ENCODE results near the gene DMPK. TPM values are rescaled to one million over a fixed set of nuclear protein-coding genes. Genes with fewer than 3 reads are reported as not detected.

Gene DMPK
- total RNA-seq, 1 donor from 2014 or later = 16.9 TPM

GRCh38 chr19:45774765-45775164 lies 7.5 kb downstream of the DMPK start:
- peaks cover 17% of the 10 kb centered on the region for H3K4me1 Mint-ChIP-seq
- H3K27ac Mint-ChIP-seq = no peak overlapping the region
- peaks cover 3% of the 10 kb centered on the region for H3K36me3 Mint-ChIP-seq (ENCODE audit: low read depth)
- no peak overlapping the region for H3K4me3 Mint-ChIP-seq
- H3K9me3 Mint-ChIP-seq = no peaks in the 10 kb centered on the region
- peaks cover 23% of the 10 kb centered on the region for H3K27me3 Mint-ChIP-seq
- no peak for DNase-seq
- intact Hi-C loops (cut with micrococcal nuclease) = no loop called here

- intact Hi-C loops (cut with micrococcal nuclease) = no loop called here
- H3K27me3 Mint-ChIP-seq = peaks cover 19% of the 10 kb centered on the region
- peaks cover 12% of the 10 kb centered on the region for H3K4me1 Mint-ChIP-seq
- H3K9me3 Mint-ChIP-seq = no peaks in the 10 kb centered on the region
- DNase-seq = no peak
- H3K4me3 Mint-ChIP-seq = no peak overlapping the region
- H3K27ac Mint-ChIP-seq = no peak overlapping the region
- H3K36me3 Mint-ChIP-seq (ENCODE audit: low read depth) = peaks cover 1% of the 10 kb centered on the region
These were observed 8.9 kb downstream of the DMPK start for GRCh38 chr19:45773384-45773783.

- H3K27ac Mint-ChIP-seq = no peak overlapping the region
- peaks cover 12% of the 10 kb centered on the region for H3K4me1 Mint-ChIP-seq
- intact Hi-C loops (cut with micrococcal nuclease) = no loop called here
- H3K4me3 Mint-ChIP-seq = no peak overlapping the region
- no peaks in the 10 kb centered on the region for H3K9me3 Mint-ChIP-seq
- H3K27me3 Mint-ChIP-seq = peaks cover 19% of the 10 kb centered on the region
- peaks cover 1% of the 10 kb centered on the region for H3K36me3 Mint-ChIP-seq (ENCODE audit: low read depth)
- DNase-seq = no peak
These were observed 9.4 kb downstream of the DMPK start for GRCh38 chr19:45772912-45773311.

- H3K27ac Mint-ChIP-seq = no peak overlapping the region
These were observed 10.0 kb downstream of the DMPK start for GRCh38 chr19:45772130-45772840.

GRCh38 chr19:45771311-45771933 lies 10.9 kb downstream of the DMPK start:
- Mint-ChIP-seq H3K36me3 (ENCODE audit: low read depth) (no peaks in the 10 kb centered on the region), H3K4me3 (peak overlapping the region; percentile 59), H3K27ac (no peak overlapping the region), H3K4me1 (peaks cover 12% of the 10 kb centered on the region), H3K27me3 (peaks cover 20% of the 10 kb centered on the region), H3K9me3 (no peaks in the 10 kb centered on the region)
- no peak for DNase-seq
- intact Hi-C loops (cut with micrococcal nuclease) = no loop called here

More at GRCh38 chr19:45772130-45772840, 10.0 kb downstream of the DMPK start:
- no peak overlapping the region for H3K4me3 Mint-ChIP-seq
- H3K4me1 Mint-ChIP-seq = peaks cover 12% of the 10 kb centered on the region
- no peak for DNase-seq
- no peaks in the 10 kb centered on the region for H3K9me3 Mint-ChIP-seq
- peaks cover 21% of the 10 kb centered on the region for H3K27me3 Mint-ChIP-seq
- H3K36me3 Mint-ChIP-seq (ENCODE audit: low read depth) = peaks cover 1% of the 10 kb centered on the region
- intact Hi-C loops (cut with micrococcal nuclease) = no loop called here

- peak; percentile 97 for DNase-seq
- Mint-ChIP-seq H3K4me1 (peaks cover 12% of the 10 kb centered on the region), H3K9me3 (no peaks in the 10 kb centered on the region), H3K27me3 (peaks cover 20% of the 10 kb centered on the region), H3K36me3 (ENCODE audit: low read depth) (no peaks in the 10 kb centered on the region), H3K27ac (peak overlapping the region; percentile 56), H3K4me3 (peak overlapping the region; percentile 93)
- intact Hi-C loops (cut with micrococcal nuclease) = loop anchor here (1.0 kb wide), 3 partner anchors 9 to 29 kb away; partner anchors contain the start of gene DMWD
These were observed 11.8 kb downstream of the DMPK start for GRCh38 chr19:45770192-45771101.

- peaks cover 21% of the 10 kb centered on the region for H3K27me3 Mint-ChIP-seq
- intact Hi-C loops (cut with micrococcal nuclease) = loop anchor here (1.0 to 2.0 kb wide), 7 partner anchors 9 to 132 kb away; partner anchors contain the start of genes DMWD, FBXO46, IRF2BP1 and MYPOP
- H3K36me3 Mint-ChIP-seq (ENCODE audit: low read depth) = no peaks in the 10 kb centered on the region
- H3K9me3 Mint-ChIP-seq = no peaks in the 10 kb centered on the region
- DNase-seq = peak; percentile 87
- H3K4me1 Mint-ChIP-seq = peaks cover 12% of the 10 kb centered on the region
- peak overlapping the region; percentile 86 for H3K27ac Mint-ChIP-seq
- peak overlapping the region; percentile 93 for H3K4me3 Mint-ChIP-seq
These were observed 12.5 kb downstream of the DMPK start for GRCh38 chr19:45769821-45770191.

- Mint-ChIP-seq H3K9me3 (no peaks in the 10 kb centered on the region), H3K27ac (peak within 1 kb of the TSS; percentile 86), H3K27me3 (peaks cover 25% of the 10 kb centered on the region), H3K4me1 (peaks cover 12% of the 10 kb centered on the region), H3K4me3 (peak within 1 kb of the TSS; percentile 93), H3K36me3 (ENCODE audit: low read depth) (no peaks in the 10 kb centered on the region)
- intact Hi-C loops (cut with micrococcal nuclease) = loop anchor here (1.0 to 2.0 kb wide), 4 partner anchors 38 to 133 kb away; partner anchors contain the start of genes FBXO46, IRF2BP1, MYPOP and QPCTL
- DNase-seq = peak; percentile 99
These were observed 13.1 kb downstream of the DMPK start, which contains the start of gene SIX5 for GRCh38 chr19:45768984-45769782. Gene SIX5, minus strand, starts transcription at chr19:45769252. Its CDS starts 408 bp downstream, at chr19:45768844.

- H3K27ac Mint-ChIP-seq = peak overlapping the region; percentile 86
- no peaks in the 10 kb centered on the region for H3K9me3 Mint-ChIP-seq
- no peak for DNase-seq
- no peaks in the 10 kb centered on the region for H3K36me3 Mint-ChIP-seq (ENCODE audit: low read depth)
- intact Hi-C loops (cut with micrococcal nuclease) = loop anchor here (2.0 kb wide), 1 partner anchor 38 kb away; the partner anchor contains the start of gene FBXO46
- H3K27me3 Mint-ChIP-seq = peaks cover 25% of the 10 kb centered on the region
- peaks cover 12% of the 10 kb centered on the region for H3K4me1 Mint-ChIP-seq
- H3K4me3 Mint-ChIP-seq = peak overlapping the region; percentile 93
These were observed 13.7 kb downstream of the DMPK start for GRCh38 chr19:45768655-45768983.

- DNase-seq = peak; percentile 81
- intact Hi-C loops (cut with micrococcal nuclease) = loop anchor here (2.0 kb wide), 1 partner anchor 37 kb away; the partner anchor contains the start of gene FBXO46
- Mint-ChIP-seq H3K4me1 (peaks cover 12% of the 10 kb centered on the region), H3K9me3 (no peaks in the 10 kb centered on the region), H3K27me3 (peaks cover 25% of the 10 kb centered on the region), H3K36me3 (ENCODE audit: low read depth) (no peaks in the 10 kb centered on the region), H3K27ac (no peak overlapping the region), H3K4me3 (peak overlapping the region; percentile 75)
These were observed 14.2 kb downstream of the DMPK start for GRCh38 chr19:45767881-45768654.

GRCh38 chr19:45767410-45767880 lies 14.8 kb downstream of the DMPK start:
- Mint-ChIP-seq H3K27me3 (peaks cover 25% of the 10 kb centered on the region), H3K4me3 (peak overlapping the region; percentile 62), H3K27ac (no peak overlapping the region), H3K9me3 (no peaks in the 10 kb centered on the region), H3K4me1 (peaks cover 12% of the 10 kb centered on the region), H3K36me3 (ENCODE audit: low read depth) (no peaks in the 10 kb centered on the region)
- intact Hi-C loops (cut with micrococcal nuclease) = no loop called here
- DNase-seq = no peak

- no peaks in the 10 kb centered on the region for H3K9me3 Mint-ChIP-seq
- DNase-seq = no peak
- H3K27me3 Mint-ChIP-seq = peaks cover 21% of the 10 kb centered on the region
- H3K4me1 Mint-ChIP-seq = peaks cover 12% of the 10 kb centered on the region
- peak overlapping the region; percentile 62 for H3K4me3 Mint-ChIP-seq
- H3K27ac Mint-ChIP-seq = no peak overlapping the region
- H3K36me3 Mint-ChIP-seq (ENCODE audit: low read depth) = no peaks in the 10 kb centered on the region
- intact Hi-C loops (cut with micrococcal nuclease) = no loop called here
These were observed 15.4 kb downstream of the DMPK start for GRCh38 chr19:45766869-45767346.
